ENCODE results near the gene FRMPD4. TPM values are rescaled to one million over a fixed set of nuclear protein-coding genes. Genes with fewer than 3 reads are reported as not detected.

The FRMPD4 gene
- total RNA-seq, 1 donor from 2014 or later: 34.5 TPM

GRCh38 chrX:12223650-12224049, 85.4 kb downstream of the FRMPD4 start:
- DNase-seq: no peak

DNA sequence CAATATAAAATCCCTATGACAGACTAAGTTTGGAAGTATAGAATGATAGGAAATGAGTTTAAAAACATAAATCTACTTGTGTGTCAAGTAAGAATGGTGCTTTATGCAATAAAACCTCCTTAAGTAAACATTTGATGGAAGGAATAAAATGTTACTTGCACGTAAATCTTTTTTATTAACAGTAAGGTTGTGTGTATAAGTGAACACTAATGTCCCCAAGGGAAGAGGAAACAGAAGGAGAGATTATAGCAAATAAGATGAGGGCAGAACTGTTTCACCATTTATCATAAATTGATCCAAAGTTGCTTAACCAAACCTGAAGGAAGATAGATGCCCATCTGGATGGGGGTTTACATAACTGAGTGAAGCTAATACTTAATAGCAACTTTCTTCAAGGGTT, 86.8 kb downstream of the FRMPD4 start:
- no peak for DNase-seq

GRCh38 chrX:12227412-12228041, 89.3 kb downstream of the FRMPD4 start:
- DNase-seq: no peak

DNA sequence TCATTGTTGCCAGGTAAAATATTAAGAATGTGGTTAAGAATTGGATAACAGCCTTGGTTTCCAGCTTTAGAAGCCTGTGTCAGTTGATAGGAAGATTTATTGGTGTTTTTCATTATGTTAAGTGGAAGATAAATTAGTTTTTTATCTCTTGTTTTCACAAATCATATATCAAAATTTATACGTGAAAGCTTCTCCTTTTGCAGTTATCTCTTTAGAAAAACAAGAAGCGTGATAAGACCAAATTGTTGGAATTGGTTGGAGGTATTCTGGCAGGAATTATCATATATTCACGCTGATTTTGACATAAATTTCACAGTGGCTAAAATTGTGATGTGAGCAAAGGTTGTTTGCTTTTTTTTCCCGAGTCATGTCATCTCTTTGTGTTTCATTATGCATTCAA, 90.6 kb downstream of the FRMPD4 start:
- DNase-seq: no peak

- DNase-seq: no peak
Observed at GRCh38 chrX:12229986-12230385, 91.7 kb downstream of the FRMPD4 start.

- DNase-seq: no peak
Observed at GRCh38 chrX:12234534-12235329, 96.5 kb downstream of the FRMPD4 start.

- DNase-seq: no peak
Observed at GRCh38 chrX:12236156-12236555, 97.9 kb downstream of the FRMPD4 start.

DNA sequence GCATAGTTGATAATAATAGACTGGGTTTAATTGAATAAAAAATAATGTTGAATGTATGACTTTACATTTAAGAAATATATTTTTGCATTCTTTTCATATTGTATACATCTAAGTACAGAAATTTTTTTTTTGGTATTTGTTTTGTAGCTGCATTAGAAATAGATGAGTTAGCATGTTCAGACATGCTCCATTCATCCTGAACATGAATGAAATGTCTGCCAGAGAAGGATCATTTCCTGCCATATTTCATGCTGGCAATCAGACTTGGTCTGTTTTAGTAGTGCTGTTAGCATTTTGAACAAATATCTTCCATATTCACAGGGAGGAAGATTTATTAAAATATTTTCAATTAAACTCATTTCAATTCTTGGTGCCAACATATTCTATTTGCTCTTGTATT, 98.9 kb downstream of the FRMPD4 start:
- no peak for DNase-seq

DNA sequence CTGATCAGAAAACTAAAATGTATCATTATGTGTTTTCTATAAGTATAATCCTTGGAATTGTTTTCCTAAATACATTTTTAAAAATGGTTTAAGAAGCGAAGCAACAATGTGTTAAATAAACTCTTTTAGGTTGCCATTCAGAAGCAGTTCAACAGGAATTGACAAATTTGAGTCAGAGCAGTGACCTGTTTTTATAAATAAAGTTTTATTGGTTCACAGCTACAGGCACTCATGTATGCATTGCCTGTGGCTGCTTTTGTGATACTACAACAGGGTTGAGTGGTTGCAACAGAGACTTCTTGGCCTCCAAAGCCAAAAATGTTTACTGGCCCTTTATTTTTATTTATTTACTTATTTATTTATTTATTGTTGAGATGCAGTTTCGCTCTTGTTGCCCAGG, 99.5 kb downstream of the FRMPD4 start:
- no peak for DNase-seq

DNA sequence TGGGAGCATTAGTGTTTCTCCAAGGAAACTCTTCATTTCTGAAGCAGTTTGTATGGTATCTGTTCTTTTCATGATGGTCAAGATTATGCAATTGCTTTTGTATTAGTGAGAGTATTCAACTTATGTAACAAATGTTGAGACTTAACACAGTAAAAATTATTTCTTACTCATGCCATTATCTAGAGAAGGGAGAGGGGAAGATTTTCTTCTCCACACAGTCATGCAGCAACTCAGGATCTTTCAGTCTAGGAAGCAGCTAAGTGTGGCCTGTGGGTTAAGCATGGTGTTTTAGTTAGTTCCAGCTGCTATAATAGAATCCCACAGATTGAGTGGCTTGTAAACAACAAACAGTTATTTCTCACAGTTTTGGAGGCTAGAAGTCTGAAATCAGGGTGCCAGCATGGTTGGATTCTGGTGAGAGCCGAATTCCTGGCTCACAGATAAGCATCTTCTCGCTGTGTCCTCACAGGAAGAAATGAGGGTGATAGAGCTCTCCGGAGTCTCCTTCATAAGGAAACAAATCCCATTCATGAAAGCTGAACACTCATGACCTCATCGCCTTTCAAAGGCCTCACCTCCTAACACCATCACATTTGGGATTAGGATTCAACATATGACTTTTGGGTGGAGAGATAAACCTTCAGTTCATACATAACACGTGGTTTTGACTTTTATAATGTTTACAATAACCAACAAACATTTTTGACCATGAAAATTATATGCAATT, 101.2 kb downstream of the FRMPD4 start:
- DNase-seq: no peak

GRCh38 chrX:12240491-12240890, 102.2 kb downstream of the FRMPD4 start:
- no peak for DNase-seq

DNA sequence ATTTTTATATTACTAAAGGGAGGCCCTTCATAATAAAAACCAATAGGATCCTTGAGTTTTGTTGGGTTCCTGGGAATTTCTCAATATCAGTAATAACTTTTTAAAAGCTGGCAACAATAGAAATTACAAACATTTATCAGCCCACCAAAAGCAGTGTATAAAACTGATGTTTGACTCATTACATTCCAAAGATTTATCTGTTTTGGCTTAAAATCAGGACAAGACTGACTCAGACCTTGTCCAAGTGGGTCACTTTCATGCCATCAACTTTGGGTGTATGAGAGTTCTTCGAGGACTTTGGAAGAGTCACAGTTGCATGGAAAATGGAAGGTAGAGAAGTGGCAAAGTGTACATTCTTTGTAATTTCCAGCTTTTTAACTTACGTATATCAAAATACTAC, 102.8 kb downstream of the FRMPD4 start:
- no peak for DNase-seq

DNA sequence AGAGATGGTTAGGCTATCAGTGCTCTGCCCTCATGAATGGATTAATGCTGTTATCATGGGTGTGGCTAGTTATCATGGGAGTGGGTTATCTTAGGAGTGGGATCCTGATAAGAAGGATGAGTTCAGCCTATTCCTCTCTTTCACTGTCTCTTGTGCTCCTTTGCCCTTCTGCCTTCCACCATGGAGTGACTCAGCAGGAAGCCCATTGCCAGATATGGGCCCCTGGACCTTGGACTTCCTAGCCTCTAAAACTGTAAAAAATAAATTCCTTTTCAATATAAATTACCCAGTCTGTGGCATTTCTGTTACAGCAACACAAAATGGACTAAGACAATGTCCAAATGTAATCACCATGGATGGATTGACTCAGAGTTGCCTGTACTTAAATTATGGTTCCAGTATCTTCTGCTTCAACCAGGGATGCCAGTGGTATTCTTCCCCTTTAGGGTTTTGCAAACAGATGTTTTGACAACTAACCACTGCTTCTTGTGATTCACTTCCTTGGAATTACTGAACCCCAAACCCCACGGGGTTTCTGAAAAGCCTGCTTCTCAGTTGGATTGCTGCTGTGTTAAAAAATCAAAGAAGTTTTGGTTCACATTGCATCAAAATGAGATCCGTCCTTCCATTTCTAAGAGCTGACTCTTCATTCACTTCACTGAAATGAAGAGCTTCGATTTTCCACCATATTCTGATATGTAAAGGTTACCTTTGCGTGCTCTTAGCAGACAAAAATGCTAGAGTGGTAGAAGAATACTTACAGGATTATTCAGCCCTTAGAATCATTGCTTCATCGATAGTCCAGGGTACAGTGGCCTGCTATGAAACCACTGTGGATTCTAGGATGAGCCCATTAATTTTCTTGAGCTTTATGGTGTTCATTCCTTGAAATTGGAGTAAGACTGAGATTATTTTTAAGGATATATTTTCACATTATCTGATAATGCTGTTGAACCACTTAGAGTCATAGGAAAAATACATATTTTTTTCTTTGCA, 107.7 kb downstream of the FRMPD4 start:
- DNase-seq: no peak

- DNase-seq: no peak
Observed at GRCh38 chrX:12249997-12250396, 111.7 kb downstream of the FRMPD4 start.

GRCh38 chrX:12263211-12263610, 124.9 kb downstream of the FRMPD4 start:
- no peak for DNase-seq

DNA sequence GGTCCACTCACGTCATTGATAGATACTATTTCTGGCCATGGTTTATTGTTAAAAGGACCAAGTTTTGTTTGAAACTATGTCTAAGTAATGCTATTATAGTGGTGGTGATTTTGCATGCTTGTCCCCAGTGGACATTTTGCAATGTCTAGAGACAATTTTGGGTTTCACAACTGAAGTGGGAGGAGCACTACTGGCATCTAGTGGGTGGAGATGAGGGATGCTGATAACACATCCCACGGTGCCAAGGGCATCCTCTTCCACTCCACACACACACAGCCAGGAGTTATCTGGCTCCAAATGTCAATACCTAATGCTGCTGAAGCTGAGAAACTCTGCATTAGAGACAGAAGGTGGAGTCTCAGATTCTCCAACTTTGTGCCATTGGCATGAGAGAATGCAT, 131.2 kb downstream of the FRMPD4 start:
- DNase-seq: no peak

DNA sequence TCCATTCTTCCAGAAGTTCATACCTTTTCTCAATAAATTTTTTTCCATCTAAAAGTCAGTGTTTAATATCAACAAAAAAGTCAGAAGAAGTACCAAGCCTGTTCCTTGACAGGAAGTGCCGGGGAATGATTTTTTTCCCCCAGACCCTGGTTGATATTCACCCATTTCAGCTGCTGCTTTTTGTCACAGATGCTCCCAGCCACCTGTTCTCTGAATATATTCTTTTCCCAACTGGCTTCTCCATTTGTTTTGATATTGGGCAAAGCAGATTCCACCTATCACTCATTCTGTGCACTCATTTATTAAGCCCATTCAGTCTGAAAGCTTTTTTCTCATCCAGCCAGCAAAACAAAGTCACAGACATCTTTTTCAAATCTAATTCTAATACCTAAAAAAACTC, 139.9 kb downstream of the FRMPD4 start:
- no peak for DNase-seq

- no peak for DNase-seq
Observed at GRCh38 chrX:12282991-12283390, 144.7 kb downstream of the FRMPD4 start.

DNA sequence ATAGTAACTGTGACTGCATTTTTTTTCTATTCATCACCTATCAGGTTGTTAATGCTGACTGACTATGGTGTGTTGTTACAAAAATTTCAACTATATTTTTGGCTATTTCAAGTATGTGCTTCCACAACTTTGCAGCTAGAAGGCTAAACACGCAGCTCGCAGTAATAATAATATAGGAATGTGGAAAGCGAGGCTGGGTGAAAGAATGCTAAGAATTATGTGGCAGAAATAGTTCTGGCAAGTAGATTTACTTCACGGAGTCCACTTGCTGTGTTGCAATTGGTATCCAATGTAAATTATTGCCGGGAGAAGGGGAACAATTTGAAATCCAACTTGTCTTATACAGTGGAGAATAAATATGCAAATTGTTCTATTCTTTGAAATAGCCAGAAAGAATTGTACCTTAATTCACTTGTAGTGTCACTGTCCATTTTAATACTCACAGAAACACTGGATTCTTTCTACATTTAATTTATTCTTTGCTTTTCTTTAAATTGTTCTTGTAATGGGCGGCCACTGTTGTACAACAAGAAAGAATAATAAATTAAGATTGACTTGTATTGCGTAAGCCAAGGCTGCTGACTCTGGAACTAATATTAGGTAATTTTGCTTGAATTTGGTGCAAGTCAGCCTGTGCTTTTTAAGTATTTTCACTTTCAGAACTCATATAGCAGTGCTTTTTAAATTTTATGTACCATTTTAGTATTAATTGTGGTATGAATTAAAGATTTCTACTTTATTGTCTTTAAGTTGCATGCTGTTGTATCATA, 154.9 kb downstream of the FRMPD4 start:
- DNase-seq: no peak

- DNase-seq: no peak
Observed at GRCh38 chrX:12297353-12297752, 159.1 kb downstream of the FRMPD4 start.

DNA sequence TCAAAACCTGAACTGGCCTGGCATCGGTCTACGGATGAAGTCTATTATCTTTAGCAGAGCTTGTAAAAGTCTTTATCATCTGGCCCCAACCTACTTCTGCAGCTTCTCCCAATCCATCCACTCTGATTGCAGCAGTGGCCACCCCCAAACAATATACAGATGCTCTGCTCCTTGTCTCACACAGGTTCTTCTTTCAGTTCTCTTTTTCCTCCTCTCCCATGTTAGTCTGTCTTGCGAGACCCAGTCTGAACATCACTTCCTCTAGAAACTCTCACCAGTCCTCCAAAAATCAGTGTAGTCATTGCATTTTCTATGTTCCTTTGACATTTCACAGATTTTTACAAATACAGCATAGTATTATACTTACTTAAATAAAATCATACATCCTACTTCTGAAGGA, 163.0 kb downstream of the FRMPD4 start:
- no peak for DNase-seq

All from occipital lobe (tissue), 2 donors.